ENCODE data around the gene TEX55. TPM values are rescaled to one million over a fixed set of nuclear protein-coding genes. Genes with fewer than 3 reads are reported as not detected.
"Not testable (repeated sequence)": the region's sequence is repeated elsewhere in the genome, so short reads cannot be mapped to it uniquely, and the experiment has no call there.

Gene TEX55
- total and polyA plus RNA-seq, 2 experiments from 2014 or later: 0.17 TPM; not detected in 1

DNA sequence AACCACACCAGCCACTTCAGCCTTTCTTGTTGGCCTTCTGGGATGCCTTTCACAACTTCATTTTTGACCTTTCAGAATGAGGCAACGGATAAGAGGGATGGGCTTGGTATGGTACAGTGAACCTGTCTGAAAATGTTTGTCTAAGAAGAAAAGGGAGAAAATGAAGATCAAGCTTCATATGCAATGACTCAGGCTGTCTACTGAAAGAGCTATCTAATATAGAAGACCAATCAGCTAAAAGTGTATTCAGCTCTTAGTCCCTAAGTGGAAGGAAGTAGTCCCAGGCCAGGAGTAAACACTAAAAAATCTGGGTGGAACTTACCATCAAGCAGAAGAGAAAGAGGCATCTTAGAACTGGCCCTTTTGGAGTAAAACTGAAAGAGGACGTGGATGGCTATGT, 15.3 kb downstream of the TEX55 start (continued):
- TF ChIP-seq, protein P1, sequence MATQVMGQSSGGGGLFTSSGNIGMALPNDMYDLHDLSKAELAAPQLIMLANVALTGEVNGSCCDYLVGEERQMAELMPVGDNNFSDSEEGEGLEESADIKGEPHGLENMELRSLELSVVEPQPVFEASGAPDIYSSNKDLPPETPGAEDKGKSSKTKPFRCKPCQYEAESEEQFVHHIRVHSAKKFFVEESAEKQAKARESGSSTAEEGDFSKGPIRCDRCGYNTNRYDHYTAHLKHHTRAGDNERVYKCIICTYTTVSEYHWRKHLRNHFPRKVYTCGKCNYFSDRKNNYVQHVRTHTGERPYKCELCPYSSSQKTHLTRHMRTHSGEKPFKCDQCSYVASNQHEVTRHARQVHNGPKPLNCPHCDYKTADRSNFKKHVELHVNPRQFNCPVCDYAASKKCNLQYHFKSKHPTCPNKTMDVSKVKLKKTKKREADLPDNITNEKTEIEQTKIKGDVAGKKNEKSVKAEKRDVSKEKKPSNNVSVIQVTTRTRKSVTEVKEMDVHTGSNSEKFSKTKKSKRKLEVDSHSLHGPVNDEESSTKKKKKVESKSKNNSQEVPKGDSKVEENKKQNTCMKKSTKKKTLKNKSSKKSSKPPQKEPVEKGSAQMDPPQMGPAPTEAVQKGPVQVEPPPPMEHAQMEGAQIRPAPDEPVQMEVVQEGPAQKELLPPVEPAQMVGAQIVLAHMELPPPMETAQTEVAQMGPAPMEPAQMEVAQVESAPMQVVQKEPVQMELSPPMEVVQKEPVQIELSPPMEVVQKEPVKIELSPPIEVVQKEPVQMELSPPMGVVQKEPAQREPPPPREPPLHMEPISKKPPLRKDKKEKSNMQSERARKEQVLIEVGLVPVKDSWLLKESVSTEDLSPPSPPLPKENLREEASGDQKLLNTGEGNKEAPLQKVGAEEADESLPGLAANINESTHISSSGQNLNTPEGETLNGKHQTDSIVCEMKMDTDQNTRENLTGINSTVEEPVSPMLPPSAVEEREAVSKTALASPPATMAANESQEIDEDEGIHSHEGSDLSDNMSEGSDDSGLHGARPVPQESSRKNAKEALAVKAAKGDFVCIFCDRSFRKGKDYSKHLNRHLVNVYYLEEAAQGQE (IDR thresholded peaks at IDR 0.05; ENCODE audit: unreplicated experiment): no peak
- TF ChIP-seq NANOG (IDR thresholded peaks at IDR 0.05; ENCODE audit: borderline replicate concordance) (no peak), ZNF114 (CRISPR knock-in tag; IDR thresholded peaks at IDR 0.05) (no peak), CREB1 (CRISPR knock-in tag; IDR thresholded peaks at IDR 0.05; ENCODE audit: low read depth) (no peak), STAT1 (IDR thresholded peaks at IDR 0.05; ENCODE audit: unreplicated experiment) (no peak)
- TF ChIP-seq, protein P2, sequence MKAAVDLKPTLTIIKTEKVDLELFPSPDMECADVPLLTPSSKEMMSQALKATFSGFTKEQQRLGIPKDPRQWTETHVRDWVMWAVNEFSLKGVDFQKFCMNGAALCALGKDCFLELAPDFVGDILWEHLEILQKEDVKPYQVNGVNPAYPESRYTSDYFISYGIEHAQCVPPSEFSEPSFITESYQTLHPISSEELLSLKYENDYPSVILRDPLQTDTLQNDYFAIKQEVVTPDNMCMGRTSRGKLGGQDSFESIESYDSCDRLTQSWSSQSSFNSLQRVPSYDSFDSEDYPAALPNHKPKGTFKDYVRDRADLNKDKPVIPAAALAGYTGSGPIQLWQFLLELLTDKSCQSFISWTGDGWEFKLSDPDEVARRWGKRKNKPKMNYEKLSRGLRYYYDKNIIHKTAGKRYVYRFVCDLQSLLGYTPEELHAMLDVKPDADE (IDR thresholded peaks at IDR 0.05): no peak

DNA sequence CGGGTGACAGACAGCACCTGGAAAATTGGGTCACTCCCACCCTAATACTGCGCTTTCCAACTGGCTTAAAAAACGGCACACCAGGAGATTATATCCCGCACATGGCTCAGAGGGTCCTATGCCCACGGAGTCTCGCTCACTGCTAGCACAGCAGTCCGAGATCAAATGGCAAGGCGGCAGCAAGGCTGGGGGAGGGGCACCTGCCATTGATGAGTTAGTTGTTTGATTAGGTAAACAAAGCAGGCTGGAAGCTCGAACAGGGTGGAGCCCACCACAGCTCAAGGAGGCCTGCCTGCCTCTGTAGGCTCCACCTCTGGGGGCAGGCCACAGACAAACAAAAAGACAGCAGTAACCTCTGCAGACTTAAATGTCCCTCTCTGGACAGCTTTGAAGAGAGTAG, 18.8 kb downstream of the TEX55 start:
- H4K20me1 ChIP-seq (replicated peaks; ENCODE audit: insufficient read depth); ATAC-seq; H3K4me3 Mint-ChIP-seq; H3K79me2 ChIP-seq (replicated peaks; ENCODE audit: insufficient read depth); DNase-seq (ENCODE audit: low spot score); H3K4me1 ChIP-seq (ENCODE audit: insufficient read depth); H3F3A ChIP-seq (replicated peaks; ENCODE audit: low read depth); H3K4me1 Mint-ChIP-seq; H3K4me2 ChIP-seq; H2AFZ ChIP-seq; H3K27me3 Mint-ChIP-seq (ENCODE audit: insufficient read depth, low read depth, poor library complexity); H3K27ac ChIP-seq (ENCODE audit: low read depth); H3K36me3 ChIP-seq (ENCODE audit: insufficient read depth); H3K27me3 ChIP-seq (ENCODE audit: insufficient read depth); H3K4me3 ChIP-seq; H3K27ac Mint-ChIP-seq; H3K9me2 ChIP-seq (ENCODE audit: insufficient read depth): not testable (repeated sequence)
- H3K36me3 Mint-ChIP-seq (ENCODE audit: low read depth): peaks cover 29% of the 10 kb centered on the region
- peaks cover 45% of the 10 kb centered on the region for H3K9me3 Mint-ChIP-seq

DNA sequence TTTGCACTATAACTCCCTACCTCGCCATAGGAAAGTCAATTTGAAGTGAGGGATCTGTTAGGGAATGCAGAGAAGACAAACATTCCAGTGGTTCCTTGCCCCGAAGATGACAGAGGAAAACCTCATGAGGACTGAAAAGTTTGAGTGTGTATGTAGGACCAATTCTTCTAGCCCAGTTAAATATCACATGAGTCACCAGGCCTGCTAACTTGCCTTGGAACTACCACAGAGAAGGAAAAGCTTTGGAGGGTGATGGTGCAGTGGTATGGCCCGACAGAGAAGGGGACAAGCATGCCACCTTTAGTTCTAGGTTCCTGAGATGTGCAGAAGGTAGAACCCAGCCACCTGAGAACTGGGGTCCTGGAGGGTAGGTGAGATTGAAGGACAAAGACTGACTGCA, 24.9 kb downstream of the TEX55 start:
- Histone ChIP-seq H2AFZ (no peak overlapping the region), H3K4me2 (no peak overlapping the region), H3K4me3 (no peak overlapping the region), H3F3A (replicated peaks; ENCODE audit: low read depth) (no peaks in the 10 kb centered on the region), H3K79me2 (replicated peaks; ENCODE audit: insufficient read depth) (no peaks in the 10 kb centered on the region), H3K27ac (ENCODE audit: low read depth) (no peak overlapping the region), H4K20me1 (replicated peaks; ENCODE audit: insufficient read depth) (no peaks in the 10 kb centered on the region), H3K27me3 (ENCODE audit: insufficient read depth) (no peaks in the 10 kb centered on the region), H3K4me1 (ENCODE audit: insufficient read depth) (no peaks in the 10 kb centered on the region), H3K9me2 (ENCODE audit: insufficient read depth) (no peaks in the 10 kb centered on the region), H3K36me3 (ENCODE audit: insufficient read depth) (no peaks in the 10 kb centered on the region)
- H3K9me3 Mint-ChIP-seq: peaks cover 13% of the 10 kb centered on the region
- ATAC-seq (no peak), DNase-seq (ENCODE audit: low spot score) (no peak)
- H3K27me3 Mint-ChIP-seq (ENCODE audit: insufficient read depth, low read depth, poor library complexity): no peaks in the 10 kb centered on the region
- peaks cover 4% of the 10 kb centered on the region for H3K4me1 Mint-ChIP-seq
- no peaks in the 10 kb centered on the region; the same call in 1 of the 3 replicates for H3K36me3 Mint-ChIP-seq (ENCODE audit: low read depth)
- H3K27ac Mint-ChIP-seq: no peak overlapping the region
- H3K4me3 Mint-ChIP-seq: no peak overlapping the region
- no peak for TF ChIP-seq CREB1 (CRISPR knock-in tag; IDR thresholded peaks at IDR 0.05; ENCODE audit: low read depth)
- TF ChIP-seq JUNB (IDR thresholded peaks at IDR 0.05; ENCODE audit: unreplicated experiment): no peak
- no peak for TF ChIP-seq POLR2AphosphoS5 (IDR thresholded peaks at IDR 0.05; ENCODE audit: low read depth)
- TF ChIP-seq, protein P2 (IDR thresholded peaks at IDR 0.05): no peak
- TF ChIP-seq, protein P3, sequence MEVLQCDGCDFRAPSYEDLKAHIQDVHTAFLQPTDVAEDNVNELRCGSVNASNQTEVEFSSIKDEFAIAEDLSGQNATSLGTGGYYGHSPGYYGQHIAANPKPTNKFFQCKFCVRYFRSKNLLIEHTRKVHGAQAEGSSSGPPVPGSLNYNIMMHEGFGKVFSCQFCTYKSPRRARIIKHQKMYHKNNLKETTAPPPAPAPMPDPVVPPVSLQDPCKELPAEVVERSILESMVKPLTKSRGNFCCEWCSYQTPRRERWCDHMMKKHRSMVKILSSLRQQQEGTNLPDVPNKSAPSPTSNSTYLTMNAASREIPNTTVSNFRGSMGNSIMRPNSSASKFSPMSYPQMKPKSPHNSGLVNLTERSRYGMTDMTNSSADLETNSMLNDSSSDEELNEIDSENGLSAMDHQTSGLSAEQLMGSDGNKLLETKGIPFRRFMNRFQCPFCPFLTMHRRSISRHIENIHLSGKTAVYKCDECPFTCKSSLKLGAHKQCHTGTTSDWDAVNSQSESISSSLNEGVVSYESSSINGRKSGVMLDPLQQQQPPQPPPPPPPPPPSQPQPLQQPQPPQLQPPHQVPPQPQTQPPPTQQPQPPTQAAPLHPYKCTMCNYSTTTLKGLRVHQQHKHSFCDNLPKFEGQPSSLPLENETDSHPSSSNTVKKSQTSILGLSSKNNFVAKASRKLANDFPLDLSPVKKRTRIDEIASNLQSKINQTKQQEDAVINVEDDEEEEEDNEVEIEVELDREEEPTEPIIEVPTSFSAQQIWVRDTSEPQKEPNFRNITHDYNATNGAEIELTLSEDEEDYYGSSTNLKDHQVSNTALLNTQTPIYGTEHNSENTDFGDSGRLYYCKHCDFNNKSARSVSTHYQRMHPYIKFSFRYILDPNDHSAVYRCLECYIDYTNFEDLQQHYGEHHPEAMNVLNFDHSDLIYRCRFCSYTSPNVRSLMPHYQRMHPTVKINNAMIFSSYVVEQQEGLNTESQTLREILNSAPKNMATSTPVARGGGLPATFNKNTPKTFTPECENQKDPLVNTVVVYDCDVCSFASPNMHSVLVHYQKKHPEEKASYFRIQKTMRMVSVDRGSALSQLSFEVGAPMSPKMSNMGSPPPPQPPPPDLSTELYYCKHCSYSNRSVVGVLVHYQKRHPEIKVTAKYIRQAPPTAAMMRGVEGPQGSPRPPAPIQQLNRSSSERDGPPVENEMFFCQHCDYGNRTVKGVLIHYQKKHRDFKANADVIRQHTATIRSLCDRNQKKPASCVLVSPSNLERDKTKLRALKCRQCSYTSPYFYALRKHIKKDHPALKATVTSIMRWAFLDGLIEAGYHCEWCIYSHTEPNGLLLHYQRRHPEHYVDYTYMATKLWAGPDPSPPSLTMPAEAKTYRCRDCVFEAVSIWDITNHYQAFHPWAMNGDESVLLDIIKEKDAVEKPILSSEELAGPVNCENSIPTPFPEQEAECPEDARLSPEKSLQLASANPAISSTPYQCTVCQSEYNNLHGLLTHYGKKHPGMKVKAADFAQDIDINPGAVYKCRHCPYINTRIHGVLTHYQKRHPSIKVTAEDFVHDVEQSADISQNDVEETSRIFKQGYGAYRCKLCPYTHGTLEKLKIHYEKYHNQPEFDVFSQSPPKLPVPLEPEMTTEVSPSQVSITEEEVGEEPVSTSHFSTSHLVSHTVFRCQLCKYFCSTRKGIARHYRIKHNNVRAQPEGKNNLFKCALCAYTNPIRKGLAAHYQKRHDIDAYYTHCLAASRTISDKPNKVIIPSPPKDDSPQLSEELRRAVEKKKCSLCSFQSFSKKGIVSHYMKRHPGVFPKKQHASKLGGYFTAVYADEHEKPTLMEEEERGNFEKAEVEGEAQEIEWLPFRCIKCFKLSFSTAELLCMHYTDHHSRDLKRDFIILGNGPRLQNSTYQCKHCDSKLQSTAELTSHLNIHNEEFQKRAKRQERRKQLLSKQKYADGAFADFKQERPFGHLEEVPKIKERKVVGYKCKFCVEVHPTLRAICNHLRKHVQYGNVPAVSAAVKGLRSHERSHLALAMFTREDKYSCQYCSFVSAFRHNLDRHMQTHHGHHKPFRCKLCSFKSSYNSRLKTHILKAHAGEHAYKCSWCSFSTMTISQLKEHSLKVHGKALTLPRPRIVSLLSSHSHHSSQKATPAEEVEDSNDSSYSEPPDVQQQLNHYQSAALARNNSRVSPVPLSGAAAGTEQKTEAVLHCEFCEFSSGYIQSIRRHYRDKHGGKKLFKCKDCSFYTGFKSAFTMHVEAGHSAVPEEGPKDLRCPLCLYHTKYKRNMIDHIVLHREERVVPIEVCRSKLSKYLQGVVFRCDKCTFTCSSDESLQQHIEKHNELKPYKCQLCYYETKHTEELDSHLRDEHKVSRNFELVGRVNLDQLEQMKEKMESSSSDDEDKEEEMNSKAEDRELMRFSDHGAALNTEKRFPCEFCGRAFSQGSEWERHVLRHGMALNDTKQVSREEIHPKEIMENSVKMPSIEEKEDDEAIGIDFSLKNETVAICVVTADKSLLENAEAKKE (CRISPR knock-in tag; IDR thresholded peaks at IDR 0.05): no peak

Data from GM23338 (cell line).